GM12878 (cell line): ENCODE data around the gene TGFB1. TPM values are rescaled to one million over a fixed set of nuclear protein-coding genes. Genes with fewer than 3 reads are reported as not detected.
A peak's percentile ranks its signal among the peaks of the same experiment; 100 is the strongest.

ENCODE experiments used
- ATAC-seq: fragments of 200-7000 bp; cut with Tn5 transposase; 3 replicates; pipeline ENCODE4 v1.9.1; 2020; ENCODE audit warnings: mild to moderate bottlenecking, moderate library complexity
- BruUV-seq: library from RNA; stranded (reverse); fragments of 400-500 nt; replicated peaks from 2 replicates; lab custom pipeline; 2021; lab: Mats Ljungman, UMichigan
- CTCF ChIA-PET: fragments of 300-600 bp; sonication (Branson Sonifier 250); formaldehyde crosslinking; extraction: SDS; loops from one replicate; lab custom pipeline; 2021; ENCODE audit warnings: inconsistent platforms; lab: Yijun Ruan, JAX
- POLR2A ChIA-PET: fragments of 350-600 bp; formaldehyde crosslinking; extraction: SDS; loops from one replicate; lab custom pipeline; 2021; ENCODE audit warnings: inconsistent platforms; lab: Charles Lee
- RAD21 ChIA-PET: fragments of 300-600 bp; sonication (Branson Sonifier 250); formaldehyde crosslinking; loops from one replicate; lab custom pipeline; 2023; ENCODE audit warnings: antibody characterized with exemption; ENCODE audit not compliant: unreplicated experiment; lab: Charles Lee
- SMC1A ChIA-PET: fragments of 300-600 bp; sonication (Branson Sonifier 250); formaldehyde crosslinking; loops from one replicate; lab custom pipeline; 2023; ENCODE audit not compliant: unreplicated experiment, uncharacterized antibody; lab: Charles Lee
- DNase-seq: peaks from one replicate; pipeline ENCODE4 v3.0.0-alpha.2; 2011; ENCODE audit warnings: low read depth, low spot score
- FAIRE-seq: peaks from 3 replicates; lab custom pipeline; 2011; peaks lifted over from hg19 to GRCh38; lab: Jason Lieb, UNC
- H2AFZ ChIP-seq: 2 replicates; pipeline ENCODE4 v1.6.0; 2011; ENCODE audit warnings: low read depth, low read length, control low read depth; ENCODE audit not compliant: control insufficient read depth
- H3K27ac ChIP-seq: 2 replicates; pipeline ENCODE4 v1.5.1; 2011; ENCODE audit warnings: control low read depth; ENCODE audit not compliant: control insufficient read depth, insufficient read depth
- H3K27me3 ChIP-seq, 2 experiments: replicated peaks in 1 of 2; 2 replicates each; pipeline versions ENCODE4 v1.6.0 to v1.6.1; 2011; ENCODE audit warnings: low read length in 1 of 2; ENCODE audit not compliant: control insufficient read depth in 2 of 2, insufficient read depth in 2 of 2
- H3K36me3 ChIP-seq, 2 experiments: 2 replicates each; pipeline ENCODE4 v1.5.1; 2011; ENCODE audit warnings: low read length in 1 of 2; ENCODE audit not compliant: control insufficient read depth in 2 of 2, insufficient read depth in 2 of 2
- H3K4me1 ChIP-seq: 2 replicates; pipeline ENCODE4 v1.6.1; 2011; ENCODE audit warnings: mild to moderate bottlenecking, low read length, moderate library complexity, mixed read lengths; ENCODE audit not compliant: control insufficient read depth, insufficient read depth
- H3K4me2 ChIP-seq: 2 replicates; pipeline ENCODE4 v1.6.0; 2011; ENCODE audit warnings: control low read depth; ENCODE audit not compliant: control insufficient read depth, insufficient read depth
- H3K4me3 ChIP-seq: fragments of 200-600 bp; sonication (generic); 2 replicates; pipeline ENCODE4 v1.5.1; 2016
- H3K79me2 ChIP-seq: 2 replicates; pipeline ENCODE4 v1.6.0; 2011; ENCODE audit warnings: low read length; ENCODE audit not compliant: control insufficient read depth, insufficient read depth
- H3K9ac ChIP-seq: 2 replicates; pipeline ENCODE4 v1.8.0; 2011; ENCODE audit warnings: low read length, control low read depth, mixed read lengths; ENCODE audit not compliant: control insufficient read depth, insufficient read depth
- H3K9me3 ChIP-seq: replicated peaks from 3 replicates; pipeline ENCODE4 v1.5.1; 2011; ENCODE audit warnings: mild to moderate bottlenecking, low read length; ENCODE audit not compliant: control insufficient read depth, insufficient read depth
- H4K20me1 ChIP-seq: 2 replicates; pipeline ENCODE4 v1.6.0; 2011; ENCODE audit not compliant: control insufficient read depth, insufficient read depth
- BMI1 ChIP-seq: fragments of 450-650 bp; IDR thresholded peaks from 2 replicates; pipeline ENCODE4 v1.6.1; 2016; ENCODE audit warnings: mild to moderate bottlenecking, moderate library complexity, borderline replicate concordance
- EED ChIP-seq: sonication (generic); IDR thresholded peaks from 2 replicates; pipeline ENCODE4 v1.6.1; 2016; ENCODE audit warnings: antibody characterized with exemption, low read depth
- EGR1 ChIP-seq, 2 experiments: IDR thresholded peaks; 1 replicate in 1 of 2; 2 replicates in 1 of 2; pipeline ENCODE4 v1.6.1; 2011 to 2012; ENCODE audit warnings: low read depth in 2 of 2, low read length in 2 of 2, borderline replicate concordance in 1 of 2, mild to moderate bottlenecking in 1 of 2, moderate library complexity in 1 of 2
- ETV6 ChIP-seq, 2 experiments: fragments of 450-650 bp in 1 of 2; IDR thresholded peaks in 1 of 2; conservative IDR thresholded peaks in 1 of 2; 2 replicates each; pipeline ENCODE4 v1.6.1; 2014; ENCODE audit warnings: antibody characterized with exemption in 1 of 2, borderline replicate concordance in 1 of 2, low read depth in 1 of 2, mild to moderate bottlenecking in 1 of 2, moderate library complexity in 1 of 2
- IKZF1 ChIP-seq: fragments of 450-650 bp; conservative IDR thresholded peaks from 2 replicates; pipeline ENCODE4 v1.6.1; 2017; ENCODE audit warnings: antibody characterized with exemption, mild to moderate bottlenecking
- JUNB ChIP-seq: IDR thresholded peaks from 2 replicates; pipeline ENCODE4 v1.6.1; 2016; ENCODE audit warnings: antibody characterized with exemption, mild to moderate bottlenecking
- MTA2 ChIP-seq: fragments of 450-650 bp; IDR thresholded peaks from 2 replicates; pipeline ENCODE4 v1.6.1; 2016; ENCODE audit warnings: low read depth, mild to moderate bottlenecking, moderate library complexity
- PAX5 ChIP-seq: IDR thresholded peaks from 2 replicates; pipeline ENCODE4 v1.6.1; 2011; ENCODE audit warnings: low read depth, low read length, borderline replicate concordance
- SMC3 ChIP-seq: IDR thresholded peaks from 2 replicates; pipeline ENCODE4 v1.6.1; 2011; ENCODE audit warnings: low read length, improper control_type of control experiment, borderline replicate concordance
- SP1 ChIP-seq: IDR thresholded peaks from one replicate; pipeline ENCODE4 v1.6.1; 2011; ENCODE audit warnings: low read depth, low read length
- SPI1 ChIP-seq: IDR thresholded peaks from 2 replicates; pipeline ENCODE4 v1.6.1; 2011; ENCODE audit warnings: low read depth, mild to moderate bottlenecking, low read length, moderate library complexity, borderline replicate concordance; ENCODE audit not compliant: insufficient read depth
- STAT3 ChIP-seq: IDR thresholded peaks from 2 replicates; pipeline ENCODE4 v1.6.1; 2011; ENCODE audit warnings: low read depth, low read length, improper control_type of control experiment
- TCF7 ChIP-seq: IDR thresholded peaks from 2 replicates; pipeline ENCODE4 v1.6.1; 2014; ENCODE audit warnings: antibody characterized with exemption, borderline replicate concordance
- ZNF217 ChIP-seq: fragments of 450-650 bp; IDR thresholded peaks from 2 replicates; pipeline ENCODE4 v1.6.1; 2017; ENCODE audit warnings: antibody characterized with exemption, mild to moderate bottlenecking
- ZNF384 ChIP-seq: IDR thresholded peaks from 2 replicates; pipeline ENCODE4 v1.6.1; 2012; ENCODE audit warnings: low read depth, mild to moderate bottlenecking, low read length, improper control_type of control experiment, borderline replicate concordance
- ZZZ3 ChIP-seq: IDR thresholded peaks from 2 replicates; pipeline ENCODE4 v1.6.1; 2011; ENCODE audit warnings: low read depth; ENCODE audit not compliant: control insufficient read depth, insufficient read length
- WGBS: methylation state at CpG from one replicate; pipeline ENCODE4 v1.1.6; 2016; ENCODE audit warnings: low lambda C conversion rate; ENCODE audit not compliant: insufficient replicate concordance, insufficient coverage; ENCODE audit errors: missing lambda C conversion rate; 5-methylcytosine and 5-hydroxymethylcytosine counted together
- in situ Hi-C: fragments of 300-500 bp; cut with MboI; formaldehyde crosslinking; loops from 9 replicates; pipeline ENCODE4 v1.14.3; 2018; ENCODE audit warnings: mixed read lengths
- intact Hi-C: fragments of 100-400 bp; cut with micrococcal nuclease; formaldehyde crosslinking; loops from one replicate; pipeline ENCODE4 v1.14.2; 2022; ENCODE audit not compliant: unreplicated experiment
- polyA plus RNA-seq, 11 experiments: library from polyadenylated mRNA; depleted of rRNA in 4 of 11; unstranded in 6 of 11; stranded (reverse) in 5 of 11; fragments of >200 nt; fragmentation: Nextera tagmentation in 4 of 11; fragmentation: Illumina TruSeq in 1 of 11; extraction: Ambion mirVana in 4 of 11; extraction: Trizol in 1 of 11; gene quantifications; 1 replicate in 1 of 11; 2 replicates in 10 of 11; pipeline versions ENCODE4 v1.2.1 to v1.2.3, GENCODE V29; 2011 to 2016; ENCODE audit warnings: inconsistent platforms in 2 of 11, missing spikeins in 2 of 11, low read depth in 1 of 11
- total RNA-seq, 4 experiments: library from RNA; depleted of rRNA in 3 of 4; stranded (reverse); fragments of >200 nt in 3 of 4; fragmentation: Illumina TruSeq in 1 of 4; extraction: Trizol in 1 of 4; gene quantifications; 2 replicates each; pipeline versions ENCODE4 v1.2.1 to v1.2.3, GENCODE V29; 2013 to 2021
- TF ChIP-seq, protein P1 (sequence below): IDR thresholded peaks from 2 replicates; pipeline ENCODE4 v1.6.1; 2012; ENCODE audit warnings: mild to moderate bottlenecking, low read depth, low read length
- TF ChIP-seq, protein P2 (sequence below): fragments of 450-650 bp; IDR thresholded peaks from 2 replicates; pipeline ENCODE4 v1.6.1; 2017; ENCODE audit warnings: borderline replicate concordance

TGFB1 gene
- total and polyA plus RNA-seq, 10 of the 15 experiments (the other 5 are each of a cell fraction or from before 2014, with no cell fraction given) = 0.23 to 120 (median 10.9) TPM

DNA sequence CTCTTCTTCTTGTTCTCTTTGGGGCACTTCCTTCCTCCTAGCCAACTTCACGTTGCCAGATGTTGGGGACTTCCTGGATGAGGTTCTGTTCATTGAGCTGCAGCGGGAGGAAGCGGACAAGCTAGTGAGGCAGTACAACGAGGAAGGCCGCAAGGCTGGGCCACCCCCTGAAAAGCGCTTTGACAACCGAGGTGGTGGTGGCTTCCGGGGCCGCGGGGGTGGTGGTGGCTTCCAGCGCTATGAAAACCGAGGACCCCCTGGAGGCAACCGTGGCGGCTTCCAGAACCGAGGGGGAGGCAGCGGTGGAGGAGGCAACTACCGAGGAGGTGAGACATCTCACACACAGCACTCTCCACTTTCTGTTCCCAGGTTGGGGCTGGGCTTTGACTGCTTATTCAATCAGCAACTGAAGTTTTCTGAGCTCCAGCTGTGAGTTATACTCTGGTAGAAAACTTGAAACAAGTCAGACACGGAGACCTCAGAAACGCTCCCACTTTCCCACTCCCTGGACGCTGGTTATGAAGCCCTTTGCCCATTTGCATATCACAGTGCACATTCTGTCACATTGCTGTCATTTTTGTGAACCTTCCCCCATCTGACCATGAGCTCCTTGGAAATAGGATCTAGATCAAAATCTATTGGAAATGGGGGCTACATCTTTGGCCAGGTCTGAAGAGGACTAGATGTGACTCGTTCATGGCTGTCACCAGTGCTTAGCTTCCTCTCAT is 50.9 kb downstream of the TGFB1 start:
- no TSS peak for BruUV-seq
- peak overlapping the region; percentile 71 for H3K4me2 ChIP-seq
- no peak overlapping the region for H2AFZ ChIP-seq
- H4K20me1 ChIP-seq = no peaks in the 10 kb centered on the region
- ChIA-PET POLR2A (interaction anchor here (0.6 to 2.0 kb wide), 11 partner anchors 21 to 1456 kb away, joined by 3 to 10 read pairs (median 5); partner anchors contain the start of genes B9D2, FBL and HNRNPUL1), SMC1A (interaction anchor here (0.7 to 1.7 kb wide), 10 partner anchors 13 to 1019 kb away, joined by 3 to 8 read pairs (median 4); partner anchors contain the start of gene B9D2), RAD21 (interaction anchor here (0.7 to 3.6 kb wide), 11 partner anchors 10 to 656 kb away, joined by 3 to 28 read pairs (median 5); partner anchors contain the start of gene HNRNPUL1), CTCF (interaction anchor here (0.6 to 1.7 kb wide), 9 partner anchors 14 to 826 kb away, joined by 3 to 6 read pairs (median 4); partner anchors contain the start of gene HNRNPUL1)
- ATAC-seq (peak; percentile 65), FAIRE-seq (peak; percentile 62), DNase-seq (peak; percentile 47)
- in situ Hi-C loops = no loop called here
- no peaks in the 10 kb centered on the region for H3K9me3 ChIP-seq
- no peak overlapping the region; the same call in 1 of the 2 replicates for H3K4me3 ChIP-seq
- 38% methylated on average over 21 of the region's 21 CpGs for WGBS
- no peaks in the 10 kb centered on the region for H3K27me3 ChIP-seq
- peaks cover 40 to 59% of the 10 kb centered on the region in 2 experiments for H3K36me3 ChIP-seq
- H3K9ac ChIP-seq = peak overlapping the region; percentile 19; the same call in 1 of the 2 replicates
- H3K27ac ChIP-seq = peak overlapping the region; percentile 79
- peaks cover 9% of the 10 kb centered on the region for H3K79me2 ChIP-seq
- intact Hi-C loops = no loop called here
- H3K4me1 ChIP-seq = peaks cover 56% of the 10 kb centered on the region
- no peak for TF ChIP-seq STAT3
- TF ChIP-seq ETV6 (conservative IDR thresholded peaks at IDR 0.05 in 1 of 2, IDR thresholded peaks at IDR 0.05 in 1 of 2; ENCODE audit: borderline replicate concordance in 1 of 2, low read depth in 1 of 2) = peak in 1 of 2 experiments; percentile 80; a peak in 1 of 4 replicates
- TF ChIP-seq SPI1 = peak; percentile 75; the same call in 1 of the 2 replicates
- no peak for TF ChIP-seq ZZZ3
- no peak for TF ChIP-seq BMI1
- TF ChIP-seq, protein P1, sequence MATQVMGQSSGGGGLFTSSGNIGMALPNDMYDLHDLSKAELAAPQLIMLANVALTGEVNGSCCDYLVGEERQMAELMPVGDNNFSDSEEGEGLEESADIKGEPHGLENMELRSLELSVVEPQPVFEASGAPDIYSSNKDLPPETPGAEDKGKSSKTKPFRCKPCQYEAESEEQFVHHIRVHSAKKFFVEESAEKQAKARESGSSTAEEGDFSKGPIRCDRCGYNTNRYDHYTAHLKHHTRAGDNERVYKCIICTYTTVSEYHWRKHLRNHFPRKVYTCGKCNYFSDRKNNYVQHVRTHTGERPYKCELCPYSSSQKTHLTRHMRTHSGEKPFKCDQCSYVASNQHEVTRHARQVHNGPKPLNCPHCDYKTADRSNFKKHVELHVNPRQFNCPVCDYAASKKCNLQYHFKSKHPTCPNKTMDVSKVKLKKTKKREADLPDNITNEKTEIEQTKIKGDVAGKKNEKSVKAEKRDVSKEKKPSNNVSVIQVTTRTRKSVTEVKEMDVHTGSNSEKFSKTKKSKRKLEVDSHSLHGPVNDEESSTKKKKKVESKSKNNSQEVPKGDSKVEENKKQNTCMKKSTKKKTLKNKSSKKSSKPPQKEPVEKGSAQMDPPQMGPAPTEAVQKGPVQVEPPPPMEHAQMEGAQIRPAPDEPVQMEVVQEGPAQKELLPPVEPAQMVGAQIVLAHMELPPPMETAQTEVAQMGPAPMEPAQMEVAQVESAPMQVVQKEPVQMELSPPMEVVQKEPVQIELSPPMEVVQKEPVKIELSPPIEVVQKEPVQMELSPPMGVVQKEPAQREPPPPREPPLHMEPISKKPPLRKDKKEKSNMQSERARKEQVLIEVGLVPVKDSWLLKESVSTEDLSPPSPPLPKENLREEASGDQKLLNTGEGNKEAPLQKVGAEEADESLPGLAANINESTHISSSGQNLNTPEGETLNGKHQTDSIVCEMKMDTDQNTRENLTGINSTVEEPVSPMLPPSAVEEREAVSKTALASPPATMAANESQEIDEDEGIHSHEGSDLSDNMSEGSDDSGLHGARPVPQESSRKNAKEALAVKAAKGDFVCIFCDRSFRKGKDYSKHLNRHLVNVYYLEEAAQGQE = no peak
- TF ChIP-seq SMC3 = no peak
- TF ChIP-seq JUNB = peak; percentile 19; the same call in 1 of the 2 replicates
- peak in 1 of 2 experiments; percentile 85; a peak in 1 of 3 replicates for TF ChIP-seq EGR1 (IDR thresholded peaks at IDR 0.05; ENCODE audit: borderline replicate concordance in 1 of 2, low read depth in 2 of 2, low read length in 2 of 2)
- peak; percentile 6 for TF ChIP-seq SP1
- TF ChIP-seq IKZF1 = peak; percentile 77
- TF ChIP-seq ZNF384 = no peak
- TF ChIP-seq PAX5 = 0 out of 2 replicates have a peak, but pooled peaks have one; percentile 8
- TF ChIP-seq TCF7 = no peak
- TF ChIP-seq EED = no peak
- TF ChIP-seq, protein P2, sequence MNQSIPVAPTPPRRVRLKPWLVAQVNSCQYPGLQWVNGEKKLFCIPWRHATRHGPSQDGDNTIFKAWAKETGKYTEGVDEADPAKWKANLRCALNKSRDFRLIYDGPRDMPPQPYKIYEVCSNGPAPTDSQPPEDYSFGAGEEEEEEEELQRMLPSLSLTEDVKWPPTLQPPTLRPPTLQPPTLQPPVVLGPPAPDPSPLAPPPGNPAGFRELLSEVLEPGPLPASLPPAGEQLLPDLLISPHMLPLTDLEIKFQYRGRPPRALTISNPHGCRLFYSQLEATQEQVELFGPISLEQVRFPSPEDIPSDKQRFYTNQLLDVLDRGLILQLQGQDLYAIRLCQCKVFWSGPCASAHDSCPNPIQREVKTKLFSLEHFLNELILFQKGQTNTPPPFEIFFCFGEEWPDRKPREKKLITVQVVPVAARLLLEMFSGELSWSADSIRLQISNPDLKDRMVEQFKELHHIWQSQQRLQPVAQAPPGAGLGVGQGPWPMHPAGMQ = no peak
- TF ChIP-seq ZNF217 = 0 out of 2 replicates have a peak, but pooled peaks have one; percentile 27
- TF ChIP-seq MTA2 = 0 out of 2 replicates have a peak, but pooled peaks have one; percentile 18
